ENCODE data around the gene ITGB3BP.

DNA sequence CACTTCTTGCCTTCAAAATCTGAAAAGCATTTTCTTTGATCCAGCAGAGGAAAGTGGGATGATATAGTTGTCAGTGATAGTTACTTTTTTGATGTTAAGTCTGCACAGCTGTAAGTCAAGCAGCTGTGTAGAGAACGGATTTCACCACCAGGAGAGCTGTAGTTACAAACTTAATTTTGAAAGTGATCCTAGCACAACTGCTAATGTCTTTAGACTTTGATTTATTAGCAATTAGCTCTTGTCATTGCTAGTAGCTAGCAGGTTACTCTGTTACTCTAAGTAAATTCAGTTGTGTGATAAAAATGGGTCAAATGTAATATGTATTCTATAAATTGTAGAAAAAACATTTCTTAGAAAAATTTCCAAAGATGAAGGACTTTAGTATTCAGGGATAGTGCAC, 109.6 kb downstream of the ITGB3BP start:
- no peak for TF ChIP-seq CTCF (IDR thresholded peaks at IDR 0.05)
- no peak for TF ChIP-seq POLR2A (IDR thresholded peaks at IDR 0.05)

All from body of pancreas (tissue), 4 donors.